ENCODE results near the gene FAM9B.

GRCh38 chrX:9033179-9033578, 748 bp downstream of the FAM9B start:
- TF ChIP-seq CTCF (IDR thresholded peaks at IDR 0.05; ENCODE audit: low read depth, low read length, poor library complexity, severe bottlenecking) (no peak), EZH2phosphoT487 (IDR thresholded peaks at IDR 0.05; ENCODE audit: borderline replicate concordance, low read length) (no peak)
